Tibial nerve (tissue), 4 donors: Measurements from ENCODE around the gene SMARCAD1. TPM values are rescaled to one million over a fixed set of nuclear protein-coding genes. Genes with fewer than 3 reads are reported as not detected.

ENCODE experiments used
- DNase-seq, 2 donors: peaks; one replicate each; pipeline ENCODE4 v3.0.0-alpha.2; 2019; ENCODE audit warnings: low spot score in 2 of 2
- H3K27ac ChIP-seq, 4 donors: fragments of 200-600 bp; sonication (generic) in 3 of 4; one replicate each; pipeline ENCODE4 v1.5.1; 2017 to 2019; ENCODE audit warnings: mild to moderate bottlenecking in 1 of 4
- H3K27me3 ChIP-seq, 2 donors: fragments of 200-600 bp; sonication (generic) in 1 of 2; one replicate each; pipeline versions ENCODE4 v1.5.1 to v1.6.0; 2017 to 2019
- H3K36me3 ChIP-seq, 3 donors: fragments of 200-600 bp; sonication (generic); one replicate each; pipeline ENCODE4 v1.5.1; 2018 to 2019
- H3K4me1 ChIP-seq, 4 donors: fragments of 200-600 bp; sonication (generic) in 3 of 4; one replicate each; pipeline ENCODE4 v1.5.1; 2017 to 2019
- H3K4me3 ChIP-seq, 4 donors: fragments of 200-600 bp; sonication (generic) in 3 of 4; one replicate each; pipeline ENCODE4 v1.5.1; 2017 to 2019; ENCODE audit warnings: mild to moderate bottlenecking in 1 of 4, moderate library complexity in 1 of 4
- H3K9me3 ChIP-seq, 4 donors: fragments of 200-600 bp; sonication (generic) in 3 of 4; one replicate each; pipeline ENCODE4 v1.5.1; 2017 to 2019
- EP300 ChIP-seq, 2 donors: sonication (generic); formaldehyde crosslinking; IDR thresholded peaks; one replicate each; pipeline ENCODE4 v1.6.1; 2017; ENCODE audit warnings: antibody characterized with exemption in 2 of 2, mild to moderate bottlenecking in 1 of 2
- POLR2A ChIP-seq, 2 donors: fragments of 450-650 bp; IDR thresholded peaks; one replicate each; pipeline ENCODE4 v1.6.1; 2017; ENCODE audit warnings: antibody characterized with exemption in 2 of 2, mild to moderate bottlenecking in 2 of 2, moderate library complexity in 2 of 2
- WGBS, 2 donors: methylation state at CpG; one replicate each; pipeline ENCODE4 v1.1.5; 2018; 5-methylcytosine and 5-hydroxymethylcytosine counted together
- total RNA-seq, 4 donors: library from RNA; depleted of rRNA; stranded (reverse); fragments of >200 nt; gene quantifications; one replicate each; pipeline ENCODE4 v1.1.0, GENCODE V29; 2016
- TF ChIP-seq, protein P1 (sequence below), 5 experiments: fragments of 200-600 bp in 3 of 5; fragments of 450-650 bp in 2 of 5; sonication (generic) in 3 of 5; IDR thresholded peaks; one replicate each; pipeline ENCODE4 v1.5.1; 2016 to 2019; ENCODE audit warnings: antibody characterized with exemption in 5 of 5, mild to moderate bottlenecking in 3 of 5, moderate library complexity in 2 of 5

Gene SMARCAD1
- total RNA-seq, 4 donors from 2014 or later, result 22.3 to 25.7 (median 23.6) TPM

DNA sequence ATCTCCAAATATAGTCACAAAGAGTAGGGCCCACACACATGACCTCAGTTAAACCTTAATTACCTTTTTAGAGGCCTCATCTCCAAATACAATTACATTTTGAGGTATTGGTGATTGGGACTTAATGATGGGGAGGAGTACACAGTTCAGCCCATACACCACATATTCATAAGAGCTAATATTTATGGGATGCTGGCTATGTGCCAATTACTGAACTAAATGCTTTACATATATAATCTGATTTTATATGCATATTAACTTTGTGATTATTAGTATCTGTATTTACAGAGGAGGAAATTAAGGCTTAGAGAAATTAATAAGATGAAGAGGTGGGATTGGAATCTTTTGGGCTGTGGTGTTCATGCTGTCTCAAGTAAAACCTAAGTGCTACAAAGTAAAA is 17.8 kb downstream of the SMARCAD1 start:
- Histone ChIP-seq H3K4me3 (no peak overlapping the region), H3K36me3 (peaks cover 0 to 20% (median 0%) of the 10 kb centered on the region in 3 donors), H3K27me3 (no peaks in the 10 kb centered on the region), H3K4me1 (no peaks in the 10 kb centered on the region), H3K27ac (no peak overlapping the region), H3K9me3 (no peaks in the 10 kb centered on the region)
- no peak for DNase-seq
- no peak for TF ChIP-seq POLR2A (IDR thresholded peaks at IDR 0.05)
- TF ChIP-seq EP300 (IDR thresholded peaks at IDR 0.05), result no peak
- TF ChIP-seq, protein P1, sequence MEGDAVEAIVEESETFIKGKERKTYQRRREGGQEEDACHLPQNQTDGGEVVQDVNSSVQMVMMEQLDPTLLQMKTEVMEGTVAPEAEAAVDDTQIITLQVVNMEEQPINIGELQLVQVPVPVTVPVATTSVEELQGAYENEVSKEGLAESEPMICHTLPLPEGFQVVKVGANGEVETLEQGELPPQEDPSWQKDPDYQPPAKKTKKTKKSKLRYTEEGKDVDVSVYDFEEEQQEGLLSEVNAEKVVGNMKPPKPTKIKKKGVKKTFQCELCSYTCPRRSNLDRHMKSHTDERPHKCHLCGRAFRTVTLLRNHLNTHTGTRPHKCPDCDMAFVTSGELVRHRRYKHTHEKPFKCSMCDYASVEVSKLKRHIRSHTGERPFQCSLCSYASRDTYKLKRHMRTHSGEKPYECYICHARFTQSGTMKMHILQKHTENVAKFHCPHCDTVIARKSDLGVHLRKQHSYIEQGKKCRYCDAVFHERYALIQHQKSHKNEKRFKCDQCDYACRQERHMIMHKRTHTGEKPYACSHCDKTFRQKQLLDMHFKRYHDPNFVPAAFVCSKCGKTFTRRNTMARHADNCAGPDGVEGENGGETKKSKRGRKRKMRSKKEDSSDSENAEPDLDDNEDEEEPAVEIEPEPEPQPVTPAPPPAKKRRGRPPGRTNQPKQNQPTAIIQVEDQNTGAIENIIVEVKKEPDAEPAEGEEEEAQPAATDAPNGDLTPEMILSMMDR (IDR thresholded peaks at IDR 0.05), result no peak

DNA sequence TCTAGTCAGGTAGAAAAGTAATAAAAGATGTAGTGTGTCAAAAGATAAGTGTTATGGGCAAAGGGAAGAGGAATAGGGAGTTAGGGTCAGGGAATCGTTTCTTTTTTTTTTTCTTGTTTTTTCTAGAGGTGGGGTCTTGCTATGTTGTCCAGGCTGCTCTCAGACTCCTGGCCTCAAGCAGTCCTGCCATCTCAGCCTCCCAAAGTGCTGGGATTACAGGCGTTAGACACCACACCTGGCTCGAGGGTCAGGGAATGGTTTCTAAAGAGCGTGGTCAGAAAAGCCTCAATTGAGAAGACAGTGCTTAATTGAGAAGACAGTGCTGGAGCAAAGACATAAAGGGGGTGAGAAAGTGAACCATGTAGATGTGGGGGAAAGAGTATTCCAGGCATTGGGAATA is 19.1 kb downstream of the SMARCAD1 start:
- no peak for DNase-seq

DNA sequence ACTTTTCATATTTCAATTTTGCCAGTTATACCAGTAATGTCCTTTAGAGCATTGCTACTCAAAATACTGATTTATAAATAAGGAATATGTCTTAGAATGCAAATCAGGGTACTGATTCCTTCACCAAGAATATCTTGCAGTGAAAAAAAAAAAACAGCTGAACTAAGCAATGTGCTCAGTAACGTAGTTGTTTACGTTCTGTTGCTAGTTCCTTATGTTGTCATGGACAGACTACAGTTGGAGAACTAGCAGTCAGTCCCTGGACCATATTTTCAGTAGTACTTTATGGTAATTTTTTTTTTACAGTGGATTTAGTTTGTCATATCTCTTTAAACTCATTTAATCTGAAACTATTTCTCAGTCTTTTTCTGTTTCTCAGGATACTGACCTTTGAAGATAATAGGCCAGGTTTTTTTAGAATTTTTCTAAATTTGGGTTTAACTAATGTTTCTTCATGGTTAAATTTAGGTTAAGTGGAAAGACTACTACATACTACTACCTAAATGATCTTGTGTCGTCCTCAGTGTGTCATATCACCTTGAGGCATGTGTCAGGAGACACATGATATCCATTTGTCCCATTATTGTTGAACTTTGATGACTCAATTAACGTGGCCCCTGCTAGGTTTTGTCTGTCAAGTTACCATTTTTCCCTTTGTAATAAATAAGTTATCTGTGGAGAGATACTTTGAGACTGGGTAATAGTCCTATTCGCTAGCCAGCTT is 21.0 kb downstream of the SMARCAD1 start:
- no peak for TF ChIP-seq EP300 (IDR thresholded peaks at IDR 0.05)
- TF ChIP-seq POLR2A (IDR thresholded peaks at IDR 0.05), result no peak
- no peaks in the 10 kb centered on the region for H3K27me3 ChIP-seq
- 90 to 91% methylated on average over 5 of the region's 5 CpGs for WGBS, 2 donors
- peaks cover 0 to 12% (median 0%) of the 10 kb centered on the region in 3 donors for H3K36me3 ChIP-seq
- no peaks in the 10 kb centered on the region for H3K4me1 ChIP-seq
- no peaks in the 10 kb centered on the region for H3K9me3 ChIP-seq
- no peak overlapping the region for H3K4me3 ChIP-seq
- H3K27ac ChIP-seq, result no peak overlapping the region
- no peak for DNase-seq

More for the DNA sequence above, 19.1 kb downstream of the SMARCAD1 start:
- no peak overlapping the region for H3K4me3 ChIP-seq
- no peaks in the 10 kb centered on the region for H3K9me3 ChIP-seq
- peaks cover 0 to 14% (median 0%) of the 10 kb centered on the region in 3 donors for H3K36me3 ChIP-seq
- no peaks in the 10 kb centered on the region for H3K4me1 ChIP-seq
- no peaks in the 10 kb centered on the region for H3K27me3 ChIP-seq
- H3K27ac ChIP-seq, result no peak overlapping the region
- WGBS, 2 donors, result 97 to 98% methylated on average over 4 of the region's 4 CpGs
- TF ChIP-seq, protein P1 (IDR thresholded peaks at IDR 0.05), result no peak
- no peak for TF ChIP-seq EP300 (IDR thresholded peaks at IDR 0.05)
- no peak for TF ChIP-seq POLR2A (IDR thresholded peaks at IDR 0.05)

DNA sequence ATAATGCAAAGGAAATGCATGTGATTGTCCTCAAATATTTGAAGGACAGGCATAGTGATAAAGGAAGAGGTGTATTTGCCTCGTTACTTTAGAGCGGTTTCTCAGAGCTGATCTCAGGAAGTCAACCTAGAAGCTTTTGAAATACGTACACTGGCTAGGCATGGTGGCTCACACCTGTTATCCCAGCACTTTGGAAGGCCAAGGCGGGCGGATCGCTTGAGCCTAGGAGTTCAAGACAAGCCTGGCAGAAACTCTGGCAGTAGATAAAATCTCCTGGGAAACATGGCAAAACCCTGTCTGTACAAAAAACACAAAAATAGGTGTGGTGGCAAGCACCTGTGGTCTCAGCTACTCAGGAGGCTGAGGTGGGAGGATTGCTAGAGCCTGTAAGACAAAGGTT is 24.9 kb downstream of the SMARCAD1 start:
- H3K27me3 ChIP-seq, result no peaks in the 10 kb centered on the region
- peaks cover 0 to 13% (median 4%) of the 10 kb centered on the region in 3 donors for H3K36me3 ChIP-seq
- TF ChIP-seq POLR2A (IDR thresholded peaks at IDR 0.05), result no peak
- TF ChIP-seq, protein P1 (IDR thresholded peaks at IDR 0.05), result no peak
- no peak for TF ChIP-seq EP300 (IDR thresholded peaks at IDR 0.05)
- no peak for DNase-seq
- H3K4me1 ChIP-seq, result no peaks in the 10 kb centered on the region
- H3K9me3 ChIP-seq, result no peaks in the 10 kb centered on the region
- H3K27ac ChIP-seq, result no peak overlapping the region
- 91 to 97% methylated on average over 6 of the region's 6 CpGs for WGBS, 2 donors
- H3K4me3 ChIP-seq, result no peak overlapping the region

DNA sequence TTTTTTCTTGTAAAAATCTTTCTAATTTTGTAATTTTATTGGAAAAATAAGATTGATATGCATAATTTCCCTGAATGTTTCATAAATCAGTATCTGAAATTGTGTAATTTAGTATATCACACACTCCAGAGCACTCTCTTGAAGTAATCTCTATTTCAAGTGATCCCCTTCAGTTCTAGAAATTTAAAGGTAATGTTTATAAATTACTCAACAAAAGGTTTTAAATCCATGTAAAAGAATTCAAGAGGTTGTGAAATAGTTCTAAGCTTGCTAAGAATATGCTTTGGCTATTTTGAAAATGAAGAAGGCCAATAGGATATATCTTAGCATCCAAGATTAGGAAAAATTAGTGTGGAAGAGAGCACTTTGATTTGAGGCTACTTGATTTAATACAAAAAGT is 28.2 kb downstream of the SMARCAD1 start:
- peaks cover 0 to 23% (median 4%) of the 10 kb centered on the region in 3 donors for H3K36me3 ChIP-seq
- no peaks in the 10 kb centered on the region for H3K27me3 ChIP-seq
- no peak overlapping the region for H3K4me3 ChIP-seq
- no peaks in the 10 kb centered on the region for H3K9me3 ChIP-seq
- H3K4me1 ChIP-seq, result no peaks in the 10 kb centered on the region
- H3K27ac ChIP-seq, result no peak overlapping the region
- DNase-seq, result no peak
- no peak for TF ChIP-seq POLR2A (IDR thresholded peaks at IDR 0.05)
- no peak for TF ChIP-seq EP300 (IDR thresholded peaks at IDR 0.05)
- TF ChIP-seq, protein P1 (IDR thresholded peaks at IDR 0.05), result no peak
